Glutamatergic neuron (in vitro differentiated cells): Measurements from ENCODE around the gene AK6. TPM values are rescaled to one million over a fixed set of nuclear protein-coding genes. Genes with fewer than 3 reads are reported as not detected.
"Not testable (repeated sequence)": the region's sequence is repeated elsewhere in the genome, so short reads cannot be mapped to it uniquely, and the experiment has no call there.

ENCODE experiments used
- DNase-seq: peaks from one replicate; pipeline ENCODE4 v3.0.0; 2022
- H3K27ac Mint-ChIP-seq: one replicate; pipeline ENCODE4 v1.8.0; 2020; ENCODE audit warnings: mild to moderate bottlenecking, mixed read lengths, inconsistent platforms; ENCODE audit not compliant: unreplicated experiment
- H3K27me3 Mint-ChIP-seq: one replicate; pipeline ENCODE4 v1.8.0; 2020; ENCODE audit warnings: mild to moderate bottlenecking, moderate library complexity, mixed read lengths, inconsistent platforms; ENCODE audit not compliant: unreplicated experiment
- H3K36me3 Mint-ChIP-seq: one replicate; pipeline ENCODE4 v1.8.0; 2020; ENCODE audit warnings: mild to moderate bottlenecking, mixed read lengths, inconsistent platforms; ENCODE audit not compliant: unreplicated experiment
- H3K4me1 Mint-ChIP-seq: one replicate; pipeline ENCODE4 v1.8.0; 2020; ENCODE audit warnings: mild to moderate bottlenecking, low read depth, mixed read lengths, inconsistent platforms; ENCODE audit not compliant: unreplicated experiment
- H3K4me3 Mint-ChIP-seq: one replicate; pipeline ENCODE4 v1.8.0; 2020; ENCODE audit warnings: mild to moderate bottlenecking, mixed read lengths, inconsistent platforms; ENCODE audit not compliant: unreplicated experiment
- H3K9me3 Mint-ChIP-seq: one replicate; pipeline ENCODE4 v1.8.0; 2020; ENCODE audit warnings: mild to moderate bottlenecking, moderate library complexity, mixed read lengths, inconsistent platforms; ENCODE audit not compliant: unreplicated experiment
- CTCF ChIP-seq: fragments of 200-600 bp; sonication (generic); IDR thresholded peaks from one replicate; pipeline ENCODE4 v1.5.0; 2021; ENCODE audit not compliant: partially characterized antibody, unreplicated experiment
- total RNA-seq: library from RNA; stranded (reverse); fragmentation: NEBNext Ultra II Directional; extraction: Animal tissue kit (Norgen Biotek cat#: 25700); gene quantifications from one replicate; pipeline ENCODE4 v1.2.1, GENCODE V29; 2021; ENCODE audit not compliant: unreplicated experiment

Gene AK6
- total RNA-seq, 1 donor from 2014 or later = 17.6 TPM

DNA sequence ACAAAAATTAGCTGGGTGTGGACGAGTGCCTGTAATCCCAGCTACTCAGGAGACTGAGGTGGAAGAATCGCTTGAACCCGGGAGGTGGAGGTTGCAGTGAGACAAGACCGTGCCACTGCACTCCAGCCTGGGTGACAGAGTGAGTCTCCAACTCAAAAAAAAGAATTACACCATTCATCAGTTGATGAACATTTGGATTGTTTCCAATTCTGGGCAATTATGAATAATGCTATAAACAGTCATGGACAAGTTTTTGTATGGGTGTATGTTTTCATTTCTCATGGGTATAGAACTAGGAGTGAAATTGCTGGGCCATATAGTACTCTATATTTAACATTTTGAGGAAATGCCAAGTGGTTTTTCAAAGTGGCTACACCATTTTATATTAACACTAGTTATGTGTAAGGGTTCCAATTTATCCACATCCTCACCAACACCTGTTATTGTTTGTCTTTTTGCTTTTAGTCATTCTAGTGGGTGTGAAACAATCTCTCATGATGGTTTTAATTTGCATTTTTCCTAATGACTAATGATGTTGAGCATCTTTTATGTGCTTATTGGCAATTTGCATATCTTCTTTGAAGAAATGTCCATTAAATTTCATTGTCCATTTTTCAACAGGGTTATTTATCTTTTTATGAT is 27.7 kb downstream of the AK6 start:
- TF ChIP-seq CTCF = no peak
- DNase-seq = no peak
- no peak overlapping the region for H3K27ac Mint-ChIP-seq

DNA sequence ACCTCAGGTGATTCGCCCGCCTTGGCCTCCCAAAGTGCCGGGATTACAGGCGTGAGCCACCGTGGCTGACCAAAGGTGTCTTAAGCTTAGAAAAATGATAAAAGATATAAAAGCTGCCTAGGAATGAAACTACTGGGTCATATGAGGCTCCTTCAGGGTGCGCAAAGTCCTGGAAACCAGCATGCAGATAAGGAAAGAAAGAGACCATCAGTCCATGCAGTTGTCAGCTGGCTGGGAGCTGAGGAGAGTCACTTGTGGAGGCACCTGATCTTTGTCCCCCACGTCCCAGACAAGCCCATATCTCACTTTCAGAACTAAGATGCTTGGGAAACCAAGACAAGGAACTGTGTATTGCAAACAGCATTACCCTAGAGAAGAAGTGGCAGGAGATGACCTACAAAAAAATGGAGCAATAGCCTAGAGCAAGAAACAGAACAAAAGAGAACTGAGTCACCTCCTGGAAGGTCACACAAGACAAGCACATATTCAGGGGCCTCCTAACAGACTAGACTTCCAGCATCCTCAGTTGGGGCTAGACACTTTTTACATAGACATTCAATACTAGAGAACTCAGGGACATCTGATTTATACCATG is 33.9 kb downstream of the AK6 start:
- H3K27me3 Mint-ChIP-seq = peaks cover 2% of the 10 kb centered on the region
- no peaks in the 10 kb centered on the region for H3K4me1 Mint-ChIP-seq
- no peak overlapping the region for H3K4me3 Mint-ChIP-seq
- TF ChIP-seq CTCF = no peak
- H3K9me3 Mint-ChIP-seq = no peaks in the 10 kb centered on the region
- H3K36me3 Mint-ChIP-seq = no peaks in the 10 kb centered on the region
- H3K27ac Mint-ChIP-seq = no peak overlapping the region
- no peak for DNase-seq

More for the DNA sequence above, 27.7 kb downstream of the AK6 start:
- Mint-ChIP-seq H3K4me3 (no peak overlapping the region), H3K27me3 (no peaks in the 10 kb centered on the region), H3K4me1 (no peaks in the 10 kb centered on the region), H3K9me3 (no peaks in the 10 kb centered on the region), H3K36me3 (no peaks in the 10 kb centered on the region)

DNA sequence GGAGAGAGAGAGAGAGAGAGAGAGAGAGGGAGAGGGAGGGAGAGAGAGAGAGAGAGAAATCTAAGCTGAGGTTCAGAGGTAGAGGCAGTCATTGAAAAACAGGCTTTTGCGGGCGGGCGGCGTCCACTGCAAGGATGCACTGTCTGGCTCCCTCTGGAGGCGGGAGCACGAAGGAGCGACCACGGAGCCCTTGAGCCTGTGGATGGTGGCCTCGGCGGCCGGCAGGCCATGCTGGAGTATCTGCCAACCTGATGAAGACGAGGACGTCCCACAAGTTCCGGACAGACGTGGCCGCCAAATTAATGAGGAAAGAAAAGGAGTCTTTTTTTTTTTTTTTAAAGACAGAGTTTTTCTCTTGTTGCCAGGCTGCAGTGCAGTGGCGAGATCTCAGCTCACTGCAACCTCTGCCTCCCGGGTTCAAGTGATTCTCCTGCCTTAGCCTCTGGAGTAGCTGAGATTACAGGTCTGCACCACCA is 34.5 kb downstream of the AK6 start:
- TF ChIP-seq CTCF = peak; percentile 55
- no peak overlapping the region for H3K4me3 Mint-ChIP-seq

GRCh38 chr5:69333668-69334315 is 35.5 kb downstream of the AK6 start:
- DNase-seq, H3K27me3 Mint-ChIP-seq, H3K9me3 Mint-ChIP-seq, H3K36me3 Mint-ChIP-seq, H3K4me1 Mint-ChIP-seq, H3K4me3 Mint-ChIP-seq, H3K27ac Mint-ChIP-seq: not testable (repeated sequence)

More for the DNA sequence above, 34.5 kb downstream of the AK6 start:
- H3K4me1 Mint-ChIP-seq = no peaks in the 10 kb centered on the region
- peak; percentile 90 for DNase-seq
- no peaks in the 10 kb centered on the region for H3K36me3 Mint-ChIP-seq
- H3K27me3 Mint-ChIP-seq = peaks cover 2% of the 10 kb centered on the region
- no peaks in the 10 kb centered on the region for H3K9me3 Mint-ChIP-seq
- no peak overlapping the region for H3K27ac Mint-ChIP-seq

GRCh38 chr5:69331528-69332445 is 37.5 kb downstream of the AK6 start:
- Mint-ChIP-seq H3K36me3 (no peaks in the 10 kb centered on the region), H3K4me3 (peak overlapping the region; percentile 84), H3K4me1 (no peaks in the 10 kb centered on the region), H3K27me3 (peaks cover 2% of the 10 kb centered on the region), H3K9me3 (no peaks in the 10 kb centered on the region), H3K27ac (no peak overlapping the region)
- DNase-seq = no peak
- no peak for TF ChIP-seq CTCF
